Measurements from ENCODE around the gene BIRC3. TPM values are rescaled to one million over a fixed set of nuclear protein-coding genes. Genes with fewer than 3 reads are reported as not detected.

BIRC3 gene
- total RNA-seq, 1 donor from 2014 or later: 23.0 TPM

DNA sequence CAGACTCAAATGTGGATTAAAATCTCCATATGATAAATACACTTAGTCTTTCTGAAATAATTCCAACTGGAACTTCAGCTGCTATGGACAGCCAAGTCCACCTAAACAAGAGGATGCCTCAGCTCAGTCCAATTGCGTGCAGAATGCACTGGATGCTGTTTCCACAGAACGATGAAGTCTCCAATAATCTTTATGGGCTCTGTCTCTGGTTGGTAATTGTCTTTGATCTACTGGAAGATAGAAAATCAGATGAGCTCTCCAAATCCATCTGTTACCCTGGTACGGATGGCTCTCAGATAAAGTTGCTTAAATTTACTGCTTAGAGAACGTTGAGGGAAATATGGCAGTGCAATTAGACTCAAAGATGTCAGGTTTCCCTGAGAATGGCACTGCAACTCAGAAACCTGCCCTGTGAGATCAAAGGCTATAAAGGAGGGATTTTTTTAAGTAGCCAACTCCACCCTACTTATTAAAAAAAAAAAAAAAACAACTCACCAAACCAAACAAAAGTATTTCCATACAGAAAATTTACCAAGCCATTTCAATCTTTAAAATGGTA, 859 bp upstream of the BIRC3 start:
- Histone ChIP-seq H3K36me3 (no peaks in the 10 kb centered on the region), H3K27me3 (no peaks in the 10 kb centered on the region), H3K4me1 (peaks cover 47% of the 10 kb centered on the region), H3K4me3 (peak overlapping the region; percentile 60), H3K27ac (peak overlapping the region; percentile 71), H3K9me3 (no peaks in the 10 kb centered on the region)
- TF ChIP-seq CTCF (IDR thresholded peaks at IDR 0.05): no peak
- intact Hi-C loops (cut with DNase I): no loop called here
- DNase-seq (no peak), ATAC-seq (no peak)

- peaks cover 38% of the 10 kb centered on the region for H3K4me1 ChIP-seq
- H3K27ac ChIP-seq: peak overlapping the region; percentile 71
- no peaks in the 10 kb centered on the region for H3K27me3 ChIP-seq
- peak overlapping the region; percentile 60 for H3K4me3 ChIP-seq
- no peaks in the 10 kb centered on the region for H3K9me3 ChIP-seq
- no peaks in the 10 kb centered on the region for H3K36me3 ChIP-seq
- TF ChIP-seq CTCF (IDR thresholded peaks at IDR 0.05): no peak
- intact Hi-C loops (cut with DNase I): no loop called here
- ATAC-seq: no peak
- no peak for DNase-seq
Measured at GRCh38 chr11:102317768-102318103, 452 bp downstream of the BIRC3 start.

DNA sequence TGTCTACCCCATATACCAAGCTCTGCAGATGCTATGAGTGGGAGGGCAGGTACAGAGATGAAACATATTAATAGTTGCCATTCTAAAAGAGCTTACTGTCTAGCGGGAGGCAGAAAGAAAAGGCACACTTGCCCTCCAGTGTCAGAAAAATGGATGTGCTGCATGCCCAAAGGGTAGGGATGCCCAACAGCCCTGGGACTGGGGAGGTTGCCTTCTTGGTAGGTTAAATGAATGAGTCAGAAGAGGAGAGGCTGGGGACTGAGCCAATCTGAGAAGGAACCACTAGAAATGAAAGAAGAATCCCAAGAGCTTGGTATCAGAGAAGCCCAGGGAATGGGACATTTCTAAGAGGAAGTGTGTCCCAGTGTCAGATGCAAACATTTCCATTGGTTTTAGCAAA, 1.2 kb downstream of the BIRC3 start:
- intact Hi-C loops (cut with DNase I): no loop called here
- Histone ChIP-seq H3K4me3 (peak overlapping the region; percentile 60), H3K27me3 (no peaks in the 10 kb centered on the region), H3K36me3 (no peaks in the 10 kb centered on the region), H3K27ac (peak overlapping the region; percentile 71), H3K4me1 (peaks cover 35% of the 10 kb centered on the region), H3K9me3 (no peaks in the 10 kb centered on the region)
- TF ChIP-seq CTCF (IDR thresholded peaks at IDR 0.05): no peak
- ATAC-seq: no peak
- DNase-seq: no peak

GRCh38 chr11:102319544-102319943, 2.3 kb downstream of the BIRC3 start:
- no peaks in the 10 kb centered on the region for H3K36me3 ChIP-seq
- H3K27me3 ChIP-seq: no peaks in the 10 kb centered on the region
- peak overlapping the region; percentile 66 for H3K27ac ChIP-seq
- H3K4me3 ChIP-seq: peak overlapping the region; percentile 60
- H3K4me1 ChIP-seq: peaks cover 28% of the 10 kb centered on the region
- no peak for DNase-seq
- intact Hi-C loops (cut with DNase I): no loop called here
- no peak for ATAC-seq
- H3K9me3 ChIP-seq: no peaks in the 10 kb centered on the region
- no peak for TF ChIP-seq CTCF (IDR thresholded peaks at IDR 0.05)

DNA sequence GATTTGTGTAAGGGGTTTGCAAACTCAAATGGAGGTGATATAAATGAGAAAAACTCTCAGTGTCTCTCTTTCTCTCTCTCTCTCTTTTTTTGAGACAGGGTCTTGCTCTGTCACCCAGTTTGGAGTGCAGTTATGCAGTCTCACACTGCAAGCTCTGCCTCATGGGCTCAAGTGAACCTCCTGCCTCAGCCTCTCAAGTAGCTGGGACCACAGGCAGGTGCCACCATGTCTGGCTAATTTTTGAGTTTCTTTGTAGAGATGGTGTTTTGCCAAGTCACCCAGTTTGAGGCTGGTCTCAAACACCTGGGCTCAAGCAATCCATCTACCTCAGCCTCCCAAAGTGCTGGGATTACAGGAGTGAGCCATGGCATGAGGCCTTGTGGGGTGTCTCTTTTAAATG, 2.9 kb downstream of the BIRC3 start:
- no peak for TF ChIP-seq CTCF (IDR thresholded peaks at IDR 0.05)
- H3K4me3 ChIP-seq: no peak overlapping the region

GRCh38 chr11:102320679-102321078, 3.4 kb downstream of the BIRC3 start:
- Histone ChIP-seq H3K36me3 (no peaks in the 10 kb centered on the region), H3K27me3 (no peaks in the 10 kb centered on the region), H3K27ac (peak overlapping the region; percentile 66), H3K9me3 (no peaks in the 10 kb centered on the region), H3K4me1 (peaks cover 28% of the 10 kb centered on the region), H3K4me3 (no peak overlapping the region)
- TF ChIP-seq CTCF (IDR thresholded peaks at IDR 0.05): no peak
- ATAC-seq (no peak), DNase-seq (no peak)
- intact Hi-C loops (cut with DNase I): no loop called here

More for the DNA sequence above, 2.9 kb downstream of the BIRC3 start:
- Histone ChIP-seq H3K4me1 (peaks cover 28% of the 10 kb centered on the region), H3K27ac (peak overlapping the region; percentile 66), H3K27me3 (no peaks in the 10 kb centered on the region), H3K9me3 (no peaks in the 10 kb centered on the region), H3K36me3 (no peaks in the 10 kb centered on the region)
- ATAC-seq: no peak
- no peak for DNase-seq
- intact Hi-C loops (cut with DNase I): no loop called here
